Breast epithelium (tissue), 4 donors: ENCODE results near the gene CCDC15. TPM values are rescaled to one million over a fixed set of nuclear protein-coding genes. Genes with fewer than 3 reads are reported as not detected.

Experiments used
- DNase-seq, 2 donors: peaks; one replicate each; pipeline ENCODE4 v3.0.0-alpha.2; 2019; ENCODE audit warnings: low spot score in 2 of 2
- H3K27ac ChIP-seq, 2 donors: fragments of 200-600 bp; sonication (generic) in 1 of 2; one replicate each; pipeline ENCODE4 v1.5.1; 2016 to 2019; ENCODE audit warnings: mild to moderate bottlenecking in 1 of 2
- H3K27me3 ChIP-seq, 2 donors: fragments of 200-600 bp; sonication (generic) in 1 of 2; one replicate each; pipeline versions ENCODE4 v1.5.1 to v1.6.0; 2017 to 2019; ENCODE audit warnings: control low read depth in 1 of 2, mild to moderate bottlenecking in 1 of 2
- H3K36me3 ChIP-seq: fragments of 200-600 bp; one replicate; pipeline ENCODE4 v1.5.1; 2019
- H3K4me1 ChIP-seq, 2 donors: fragments of 200-600 bp; sonication (generic); one replicate each; pipeline ENCODE4 v1.5.1; 2016 to 2019; ENCODE audit warnings: control low read depth in 1 of 2
- H3K4me3 ChIP-seq, 3 donors: fragments of 200-600 bp; sonication (generic); 1 replicate in 2 of 3; 2 replicates in 1 of 3; pipeline ENCODE4 v1.5.1; 2016 to 2019; ENCODE audit warnings: mild to moderate bottlenecking in 3 of 3, moderate library complexity in 2 of 3
- H3K9me3 ChIP-seq, 2 donors: fragments of 200-600 bp; sonication (generic) in 1 of 2; one replicate each; pipeline ENCODE4 v1.5.1; 2016 to 2019; ENCODE audit warnings: control low read depth in 1 of 2
- POLR2A ChIP-seq: fragments of 450-650 bp; IDR thresholded peaks from one replicate; pipeline ENCODE4 v1.6.1; 2016; ENCODE audit warnings: antibody characterized with exemption, mild to moderate bottlenecking, moderate library complexity
- POLR2AphosphoS5 ChIP-seq, 3 donors: sonication (generic); formaldehyde crosslinking; IDR thresholded peaks; one replicate each; pipeline ENCODE4 v1.6.1; 2017; ENCODE audit warnings: antibody characterized with exemption in 3 of 3
- intact Hi-C: fragments of 100-400 bp; cut with DNase I; formaldehyde crosslinking; loops from one replicate; pipeline ENCODE4 v1.15.1; 2023; ENCODE audit warnings: low total_unique reads
- total RNA-seq, 3 donors: library from RNA; depleted of rRNA; stranded (reverse); fragments of >200 nt; gene quantifications; one replicate each; pipeline ENCODE4 v1.1.0, GENCODE V29; 2016
- TF ChIP-seq, protein P1 (sequence below), 3 donors: fragments of 450-650 bp; IDR thresholded peaks; one replicate each; pipeline ENCODE4 v1.5.1; 2016 to 2017; ENCODE audit warnings: antibody characterized with exemption in 3 of 3, mild to moderate bottlenecking in 3 of 3, moderate library complexity in 3 of 3

CCDC15 gene
- total RNA-seq, 3 donors from 2014 or later, result 2.1 to 4.4 (median 2.6) TPM

DNA sequence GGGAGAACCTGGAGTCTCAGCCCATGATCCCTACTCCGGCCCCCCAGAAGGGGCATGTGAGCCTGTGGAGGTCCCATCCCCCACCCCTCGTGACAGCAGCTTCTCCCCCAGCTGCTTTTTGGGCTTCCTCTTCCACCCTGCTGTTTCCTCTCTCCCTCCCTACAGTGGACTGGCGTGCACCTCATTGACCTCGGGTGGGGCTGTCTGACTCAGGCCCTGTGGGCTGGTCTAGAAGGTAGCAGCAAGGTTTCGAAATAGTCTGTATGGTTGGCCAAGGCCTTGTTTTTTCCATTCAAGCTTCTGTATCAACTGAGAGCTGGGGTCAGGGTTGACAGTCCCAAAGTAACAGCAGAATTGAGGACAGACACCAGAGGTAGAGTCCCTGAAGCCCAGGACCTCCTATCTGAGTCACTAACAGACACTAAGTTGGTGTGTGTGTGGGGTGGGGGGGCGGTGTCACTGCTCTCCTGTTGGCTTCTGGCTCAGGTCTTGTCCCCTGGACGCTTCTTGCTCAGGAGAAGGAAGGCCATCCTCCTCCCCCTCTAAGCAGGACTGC, 116.8 kb downstream of the CCDC15 start:
- H3K27me3 ChIP-seq, result peaks cover 0 to 5% of the 10 kb centered on the region in 2 donors
- no peak overlapping the region for H3K4me3 ChIP-seq
- no peak for TF ChIP-seq POLR2A
- TF ChIP-seq, protein P1, sequence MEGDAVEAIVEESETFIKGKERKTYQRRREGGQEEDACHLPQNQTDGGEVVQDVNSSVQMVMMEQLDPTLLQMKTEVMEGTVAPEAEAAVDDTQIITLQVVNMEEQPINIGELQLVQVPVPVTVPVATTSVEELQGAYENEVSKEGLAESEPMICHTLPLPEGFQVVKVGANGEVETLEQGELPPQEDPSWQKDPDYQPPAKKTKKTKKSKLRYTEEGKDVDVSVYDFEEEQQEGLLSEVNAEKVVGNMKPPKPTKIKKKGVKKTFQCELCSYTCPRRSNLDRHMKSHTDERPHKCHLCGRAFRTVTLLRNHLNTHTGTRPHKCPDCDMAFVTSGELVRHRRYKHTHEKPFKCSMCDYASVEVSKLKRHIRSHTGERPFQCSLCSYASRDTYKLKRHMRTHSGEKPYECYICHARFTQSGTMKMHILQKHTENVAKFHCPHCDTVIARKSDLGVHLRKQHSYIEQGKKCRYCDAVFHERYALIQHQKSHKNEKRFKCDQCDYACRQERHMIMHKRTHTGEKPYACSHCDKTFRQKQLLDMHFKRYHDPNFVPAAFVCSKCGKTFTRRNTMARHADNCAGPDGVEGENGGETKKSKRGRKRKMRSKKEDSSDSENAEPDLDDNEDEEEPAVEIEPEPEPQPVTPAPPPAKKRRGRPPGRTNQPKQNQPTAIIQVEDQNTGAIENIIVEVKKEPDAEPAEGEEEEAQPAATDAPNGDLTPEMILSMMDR (IDR thresholded peaks at IDR 0.05), result no peak
- TF ChIP-seq POLR2AphosphoS5 (IDR thresholded peaks at IDR 0.05), result peak in 2 of 3 donors; percentile 20 to 58
- no peaks in the 10 kb centered on the region for H3K36me3 ChIP-seq
- intact Hi-C loops, result no loop called here
- peak overlapping the region in 1 of 2 donors; percentile 40 for H3K27ac ChIP-seq
- H3K9me3 ChIP-seq, result no peaks in the 10 kb centered on the region
- H3K4me1 ChIP-seq, result no peaks in the 10 kb centered on the region
- DNase-seq, result peak in 1 of 2 donors; percentile 31

DNA sequence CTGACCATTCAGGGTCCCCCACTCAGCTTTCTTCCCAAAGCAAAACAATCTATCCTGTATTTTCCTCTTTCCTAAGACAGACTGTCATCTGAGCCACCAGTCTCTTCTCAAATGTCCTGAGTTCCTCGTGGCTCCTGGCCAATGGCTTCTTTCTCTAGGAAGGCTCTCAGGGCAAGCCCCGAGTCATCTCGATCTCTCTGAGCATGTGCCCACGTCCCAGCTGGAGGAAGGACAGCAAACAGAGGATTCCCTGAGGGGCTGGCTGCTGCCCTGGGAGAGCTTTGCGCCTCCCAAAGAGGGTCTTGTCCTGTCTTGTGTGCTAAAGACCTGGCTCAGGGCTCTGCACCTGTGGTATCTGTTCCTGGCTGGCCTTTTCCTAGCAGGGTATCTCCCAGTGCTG, 117.4 kb downstream of the CCDC15 start:
- Histone ChIP-seq H3K4me1 (no peaks in the 10 kb centered on the region), H3K27me3 (no peaks in the 10 kb centered on the region), H3K27ac (peak overlapping the region in 1 of 2 donors; percentile 40), H3K4me3 (no peak overlapping the region), H3K36me3 (no peaks in the 10 kb centered on the region), H3K9me3 (no peaks in the 10 kb centered on the region)
- DNase-seq, result no peak
- intact Hi-C loops, result no loop called here
- TF ChIP-seq POLR2AphosphoS5 (IDR thresholded peaks at IDR 0.05) (no peak), POLR2A (no peak)
- TF ChIP-seq, protein P1 (IDR thresholded peaks at IDR 0.05), result no peak

DNA sequence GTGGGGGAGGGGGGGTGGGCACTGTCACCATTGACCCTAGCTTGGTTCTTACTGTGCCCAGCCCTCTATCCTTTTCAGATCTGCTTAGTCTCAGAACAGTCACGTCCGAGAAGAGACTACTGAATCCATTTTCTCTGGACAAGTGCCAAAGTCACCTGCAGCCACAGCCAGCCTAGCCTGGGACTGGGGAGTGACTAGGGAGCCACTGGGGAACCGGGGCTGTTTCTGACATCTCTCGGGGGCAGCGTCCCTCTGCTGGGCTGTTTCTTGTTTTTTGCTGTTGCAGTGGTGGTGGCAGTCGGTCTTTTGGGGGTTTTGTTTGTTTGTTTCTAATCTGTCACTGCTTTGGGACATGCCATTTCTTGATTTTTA, 117.8 kb downstream of the CCDC15 start:
- no peaks in the 10 kb centered on the region for H3K36me3 ChIP-seq
- H3K4me1 ChIP-seq, result no peaks in the 10 kb centered on the region
- intact Hi-C loops, result no loop called here
- no peak for TF ChIP-seq POLR2AphosphoS5 (IDR thresholded peaks at IDR 0.05)
- TF ChIP-seq, protein P1 (IDR thresholded peaks at IDR 0.05), result no peak
- no peak for TF ChIP-seq POLR2A
- no peaks in the 10 kb centered on the region for H3K9me3 ChIP-seq
- no peaks in the 10 kb centered on the region for H3K27me3 ChIP-seq
- no peak for DNase-seq
- H3K4me3 ChIP-seq, result no peak overlapping the region
- peak overlapping the region in 1 of 2 donors; percentile 40 for H3K27ac ChIP-seq

DNA sequence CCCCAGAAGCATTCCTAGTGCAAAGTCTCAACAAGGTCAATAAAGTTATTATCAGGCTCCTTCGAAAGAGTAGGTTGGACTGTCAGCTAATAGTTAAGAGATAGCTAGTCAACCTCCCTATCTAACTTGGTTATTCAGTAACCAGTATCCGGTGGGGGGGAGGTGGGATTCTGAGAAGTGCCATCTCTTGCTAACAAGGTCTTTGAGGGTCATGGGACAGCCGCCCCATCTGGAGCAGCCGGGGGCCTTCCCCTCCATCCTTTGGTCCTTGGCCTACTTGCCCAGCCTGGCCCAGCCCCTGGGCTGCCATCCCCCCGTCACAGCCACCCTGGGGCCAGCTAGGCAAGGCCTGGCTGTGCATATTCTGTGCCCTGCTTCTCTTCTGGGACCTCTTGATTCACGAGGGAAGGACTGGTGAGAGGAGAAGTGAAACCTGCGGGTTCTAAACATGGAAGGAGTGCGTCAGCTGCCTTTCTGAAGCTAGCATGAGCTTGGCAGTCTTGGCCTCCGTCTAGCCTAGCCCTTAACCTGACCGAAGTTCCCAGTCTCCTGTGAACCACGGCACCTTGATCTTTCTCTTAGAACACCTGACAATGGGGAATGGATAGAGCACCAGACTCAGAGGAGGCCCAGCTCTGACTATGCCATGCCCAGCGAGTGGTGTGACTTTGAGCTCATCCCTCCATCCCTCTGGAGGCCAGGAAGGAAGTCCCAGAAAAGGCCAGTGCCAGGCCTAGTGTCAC, 118.4 kb downstream of the CCDC15 start:
- Histone ChIP-seq H3K27me3 (no peaks in the 10 kb centered on the region), H3K27ac (no peak overlapping the region), H3K4me1 (no peaks in the 10 kb centered on the region), H3K36me3 (no peaks in the 10 kb centered on the region), H3K4me3 (no peak overlapping the region), H3K9me3 (no peaks in the 10 kb centered on the region)
- DNase-seq, result no peak
- intact Hi-C loops, result no loop called here
- TF ChIP-seq, protein P1 (IDR thresholded peaks at IDR 0.05), result no peak
- TF ChIP-seq POLR2A (no peak), POLR2AphosphoS5 (IDR thresholded peaks at IDR 0.05) (no peak)

DNA sequence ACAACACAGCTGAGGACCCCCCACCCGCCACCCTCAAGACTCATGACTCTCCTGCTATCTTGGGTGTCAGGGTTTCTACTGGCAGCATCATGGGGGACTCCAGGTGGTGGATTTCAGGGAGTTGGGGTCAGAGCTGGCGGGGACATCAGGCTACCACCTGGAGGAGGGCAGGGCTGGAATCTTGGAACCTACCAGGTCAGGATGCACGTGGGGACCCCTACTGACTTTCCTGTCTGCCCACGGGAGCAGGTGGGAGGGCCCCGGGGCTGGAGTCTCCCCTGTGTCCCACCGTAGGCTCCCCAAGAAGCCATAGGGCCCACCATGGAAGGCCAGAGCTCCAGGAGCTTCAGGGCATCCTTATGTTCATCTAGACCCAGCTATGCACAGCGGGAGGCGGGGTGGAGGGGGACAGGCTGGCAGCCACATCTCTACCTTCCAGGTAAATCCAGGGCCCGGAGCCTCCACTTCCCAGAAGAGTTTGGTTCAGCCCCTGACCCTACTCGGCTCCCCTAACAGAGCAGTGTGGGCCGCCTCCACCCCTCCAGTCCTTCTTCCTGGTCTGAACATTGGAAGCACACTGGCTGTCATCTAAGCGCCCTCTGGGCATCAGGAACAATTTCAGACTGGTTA, 119.1 kb downstream of the CCDC15 start:
- no peaks in the 10 kb centered on the region for H3K9me3 ChIP-seq
- no peaks in the 10 kb centered on the region for H3K4me1 ChIP-seq
- H3K27me3 ChIP-seq, result no peaks in the 10 kb centered on the region
- intact Hi-C loops, result no loop called here
- H3K4me3 ChIP-seq, result no peak overlapping the region
- no peak overlapping the region for H3K27ac ChIP-seq
- DNase-seq, result no peak
- TF ChIP-seq POLR2AphosphoS5 (IDR thresholded peaks at IDR 0.05), result no peak
- TF ChIP-seq, protein P1 (IDR thresholded peaks at IDR 0.05), result no peak
- H3K36me3 ChIP-seq, result no peaks in the 10 kb centered on the region
